Pancreas (tissue), 10 donors: Measurements from ENCODE around the gene TCP10L. TPM values are rescaled to one million over a fixed set of nuclear protein-coding genes. Genes with fewer than 3 reads are reported as not detected.

Experiments used
- ATAC-seq, 4 donors: fragments of 200-7000 bp; cut with Tn5 transposase; one replicate each; pipeline versions ENCODE4 v1.8.0 to v1.9.1; 2020; ENCODE audit warnings: mild to moderate bottlenecking in 4 of 4, moderate library complexity in 4 of 4
- DNase-seq, 6 donors: peaks; one replicate each; pipeline ENCODE4 v3.0.0-alpha.2; 2020
- FAIRE-seq: peaks from 2 replicates; lab custom pipeline; 2012; peaks lifted over from hg19 to GRCh38; lab: Jason Lieb, UNC
- H3K27ac ChIP-seq, 4 donors: fragments of 200-600 bp; sonication (generic); 1 replicate in 3 of 4; 2 replicates in 1 of 4; pipeline versions ENCODE4 v1.5.0 to v1.8.0; 2020
- H3K27me3 ChIP-seq, 4 donors: fragments of 200-600 bp; one replicate each; pipeline ENCODE4 v1.8.0; 2021
- H3K36me3 ChIP-seq, 3 donors: fragments of 200-600 bp; sonication (generic) in 1 of 3; one replicate each; pipeline versions ENCODE4 v1.5.0 to v1.8.0; 2020 to 2021
- H3K4me1 ChIP-seq, 3 donors: fragments of 200-600 bp; one replicate each; pipeline ENCODE4 v1.8.0; 2021
- H3K4me3 ChIP-seq, 4 donors: fragments of 200-600 bp; sonication (generic) in 2 of 4; one replicate each; pipeline versions ENCODE4 v1.5.0 to v1.8.0; 2020 to 2021
- H3K9me3 ChIP-seq, 4 donors: fragments of 200-600 bp; one replicate each; pipeline ENCODE4 v1.8.0; 2021
- CTCF ChIP-seq, 4 donors: fragments of 200-600 bp; sonication (generic) in 3 of 4; IDR thresholded peaks; one replicate each; pipeline versions ENCODE4 v1.5.0 to v1.8.0; 2021; ENCODE audit warnings: antibody characterized with exemption in 4 of 4
- WGBS, 2 donors: extraction: QIAGEN DNeasy Blood & Tissue Kit; methylation state at CpG; one replicate each; pipeline ENCODE4 v1.1.7; 2013; 5-methylcytosine and 5-hydroxymethylcytosine counted together
- intact Hi-C, 3 donors: fragments of 100-400 bp; cut with DNase I; formaldehyde crosslinking; loops; one replicate each; pipeline versions ENCODE4 v1.11.1 to v1.14.2; 2022
- polyA plus RNA-seq, 2 donors: library from polyadenylated mRNA; stranded (reverse); fragments of 200-250 nt; gene quantifications; one replicate each; pipeline ENCODE4 v1.2.3, GENCODE V29; 2013
- total RNA-seq, 6 donors: library from RNA; stranded (reverse); fragmentation: NEBNext Ultra II Directional in 4 of 6; extraction: Animal tissue kit (Norgen Biotek cat#: 25700) in 4 of 6; gene quantifications; one replicate each; pipeline versions ENCODE4 v1.2.1 to v1.2.4, GENCODE V29; 2021 to 2023
- donor health status: healthy with polysubstance abuse.
- donor health status: DM: no; HTN: no; CAD: no; lungs with moderate emphysema.
- donor health status: DM: no; HTN: no; CAD: no.
- donor health status: control.
- donor health status: control.
- donor health status: Bipolar disorder and iron deficiency.
- donor health status: DM: yes; HTN: yes; CAD: no.
- donor health status: DM: no; HTN: no; CAD: no.
- donor health status: DM: no; HTN: no; CAD: no.
- donor health status: DM: yes; HTN: yes; CAD: no.

TCP10L gene
- total and polyA plus RNA-seq, 8 donors = 0.26 to 1.9 (median 0.46) TPM; not detected in 3

DNA sequence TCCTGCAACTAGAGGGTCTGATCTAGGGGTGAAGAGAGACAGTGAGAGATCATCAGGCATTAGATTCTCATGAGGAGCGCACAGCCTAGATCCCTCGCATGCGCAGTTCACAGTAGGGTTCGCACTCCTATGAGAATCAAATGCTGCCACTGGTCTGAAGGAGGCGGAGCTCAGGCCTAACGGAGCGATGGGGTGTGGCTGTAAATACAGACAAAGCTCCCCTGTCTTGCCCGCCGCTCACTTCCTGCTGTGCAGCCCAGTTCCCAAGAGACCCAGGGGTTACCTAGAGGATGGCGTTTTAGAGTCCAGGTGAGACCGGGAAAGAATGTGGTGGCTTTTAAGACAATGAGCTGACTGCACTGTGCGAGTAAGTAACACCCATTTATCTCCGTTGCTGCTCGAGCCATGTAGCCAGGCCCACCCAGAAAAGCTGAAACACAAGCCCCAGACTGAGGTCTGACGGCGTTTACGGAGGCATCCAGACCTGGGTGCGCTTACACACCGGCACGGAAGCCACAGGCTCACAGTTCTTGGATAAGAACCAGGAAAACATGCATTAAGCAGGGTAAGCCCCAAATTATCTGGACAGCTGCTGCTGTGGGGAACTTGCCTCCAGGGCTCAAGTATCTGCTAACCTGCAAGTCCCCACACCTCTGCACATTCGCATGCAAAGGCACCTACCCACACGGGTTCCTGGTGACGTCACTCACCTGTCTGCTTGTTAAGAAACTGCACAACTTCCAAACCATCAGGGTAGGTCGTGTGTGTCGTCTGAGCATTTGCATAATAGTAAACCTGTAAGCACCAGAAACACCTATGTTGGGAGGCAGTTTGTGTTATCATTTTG is 12.5 kb downstream of the TCP10L start:
- no peak for FAIRE-seq
- peak in 4 of 6 donors; percentile 52 to 66 (median 58) for DNase-seq
- H3K27ac ChIP-seq = peak overlapping the region; percentile 37 to 58 (median 46)
- intact Hi-C loops = loop anchor here in 1 of 3 donors (5.0 kb wide), 1 partner anchor 160 kb away; the partner anchor contains the start of gene EVA1C
- H3K4me3 ChIP-seq = peak overlapping the region in 2 of 4 donors; percentile 8 to 23
- H3K9me3 ChIP-seq = no peaks in the 10 kb centered on the region
- TF ChIP-seq CTCF (IDR thresholded peaks at IDR 0.05) = no peak
- no peaks in the 10 kb centered on the region for H3K27me3 ChIP-seq
- H3K36me3 ChIP-seq = no peaks in the 10 kb centered on the region
- peak; percentile 34 to 58 (median 48) for ATAC-seq
- peaks cover 0 to 12% (median 5%) of the 10 kb centered on the region in 3 donors for H3K4me1 ChIP-seq
- WGBS, 2 donors = 29 to 30% methylated on average over 25 of the region's 25 CpGs

DNA sequence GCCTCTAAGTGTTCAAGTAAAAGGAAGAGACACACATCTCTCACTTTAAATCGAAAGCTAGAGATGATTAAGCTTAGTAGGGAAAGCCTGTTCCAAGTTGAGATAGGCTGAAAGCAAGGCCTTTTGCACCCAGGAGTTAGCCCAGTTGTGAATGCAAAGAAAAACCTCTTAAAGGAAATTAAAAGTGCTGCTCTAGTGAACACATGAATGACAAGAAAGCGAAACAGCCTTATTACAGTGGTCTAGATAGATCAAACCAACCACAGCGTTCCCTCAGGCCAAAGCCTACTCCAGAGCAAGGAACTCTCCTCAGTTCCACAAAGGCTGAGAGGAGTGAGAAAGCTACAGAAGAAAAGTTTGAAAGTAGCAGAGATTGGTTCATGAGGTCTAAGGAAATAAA is 14.9 kb downstream of the TCP10L start:
- no peak for DNase-seq
- intact Hi-C loops = loop anchor here in 1 of 3 donors (5.0 kb wide), 1 partner anchor 158 kb away; the partner anchor contains the start of gene EVA1C
- Histone ChIP-seq H3K27me3 (no peaks in the 10 kb centered on the region), H3K9me3 (no peaks in the 10 kb centered on the region), H3K4me1 (peaks cover 0 to 12% (median 5%) of the 10 kb centered on the region in 3 donors), H3K36me3 (no peaks in the 10 kb centered on the region), H3K27ac (no peak overlapping the region), H3K4me3 (no peak overlapping the region)
- no peak for ATAC-seq
- 87 to 92% methylated on average over 3 of the region's 3 CpGs for WGBS, 2 donors
- FAIRE-seq = no peak
- no peak for TF ChIP-seq CTCF (IDR thresholded peaks at IDR 0.05)

DNA sequence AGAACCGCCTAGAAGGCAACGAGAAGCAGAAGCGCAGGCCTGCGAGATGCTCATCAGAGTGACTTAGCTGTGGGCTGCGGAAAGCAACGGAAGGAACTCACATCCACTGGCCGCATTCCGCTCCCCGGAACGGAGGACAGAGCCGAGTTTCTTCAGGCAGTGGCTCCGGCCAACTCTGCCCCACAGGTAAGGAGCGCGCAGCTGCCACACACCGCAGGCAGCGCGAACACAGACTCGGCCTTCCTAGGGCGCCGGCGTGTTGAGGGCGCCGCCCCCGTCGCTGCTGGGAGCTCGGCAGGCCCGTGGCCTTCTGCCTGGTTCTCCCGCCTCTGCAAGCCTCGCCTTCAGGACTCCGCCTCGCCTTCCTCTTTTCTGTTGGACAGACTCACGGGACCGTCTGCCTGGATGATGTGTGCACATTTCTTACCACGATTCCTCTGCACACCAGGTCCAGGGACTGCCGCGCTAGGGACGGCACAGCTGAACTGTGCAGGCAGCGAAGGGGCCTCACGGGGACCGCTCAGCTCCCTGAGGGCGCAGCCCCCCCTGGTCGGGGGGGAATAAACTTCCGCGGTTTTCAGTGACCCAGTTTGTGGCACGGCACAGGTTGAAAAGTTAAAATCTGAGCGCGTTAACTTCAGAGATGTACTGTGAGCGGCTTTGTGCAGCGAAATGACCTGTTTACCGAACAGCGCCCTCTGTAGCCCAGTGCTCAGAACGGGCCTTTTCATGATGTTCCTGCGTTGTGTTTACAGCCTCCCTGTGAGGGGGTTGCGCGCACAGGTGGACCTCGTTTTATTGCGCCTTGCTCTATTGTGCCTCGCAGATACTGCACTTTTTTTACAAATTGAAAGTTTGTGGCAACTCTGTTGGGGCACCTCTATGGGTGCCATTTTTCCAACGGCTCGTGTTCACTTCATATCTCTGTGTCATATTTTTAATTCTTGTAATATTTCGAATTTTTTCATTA is 15.8 kb downstream of the TCP10L start:
- Histone ChIP-seq H3K27ac (peak overlapping the region; percentile 41 to 87 (median 64)), H3K9me3 (no peaks in the 10 kb centered on the region), H3K4me3 (peak overlapping the region; percentile 29 to 71 (median 39)), H3K27me3 (no peaks in the 10 kb centered on the region), H3K4me1 (peaks cover 0 to 12% (median 5%) of the 10 kb centered on the region in 3 donors), H3K36me3 (no peaks in the 10 kb centered on the region)
- FAIRE-seq (no peak), DNase-seq (peak; percentile 64 to 88 (median 74)), ATAC-seq (peak; percentile 90 to 95 (median 93))
- 2 to 3% methylated on average over 61 of the region's 61 CpGs for WGBS, 2 donors
- intact Hi-C loops = loop anchor here in 1 of 3 donors (5.0 kb wide), 1 partner anchor 157 kb away; the partner anchor contains the start of gene EVA1C
- peak; percentile 49 to 74 (median 68) for TF ChIP-seq CTCF (IDR thresholded peaks at IDR 0.05)

DNA sequence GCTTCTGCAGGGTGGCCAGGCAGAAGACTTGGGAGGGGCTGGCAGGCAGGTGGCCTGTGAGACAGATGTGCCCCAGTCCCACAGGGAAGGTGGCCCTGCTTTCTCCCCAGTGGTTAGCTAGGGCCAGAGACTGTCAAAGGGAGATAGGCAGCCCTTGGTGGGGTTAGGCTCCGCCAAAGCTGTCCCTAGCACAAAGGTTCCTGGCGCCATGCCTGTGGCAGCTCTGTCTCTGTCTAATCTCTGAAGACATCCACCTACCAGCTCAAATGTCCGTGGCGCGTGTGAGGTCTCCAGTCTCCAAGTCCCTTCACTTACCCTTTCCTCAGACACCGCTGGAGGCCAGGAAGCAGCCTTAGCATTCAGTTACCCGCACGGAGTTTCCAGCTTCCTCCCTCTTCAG is 17.7 kb downstream of the TCP10L start:
- Histone ChIP-seq H3K4me1 (peaks cover 0 to 12% (median 5%) of the 10 kb centered on the region in 3 donors), H3K9me3 (no peaks in the 10 kb centered on the region), H3K4me3 (no peak overlapping the region), H3K27ac (no peak overlapping the region), H3K27me3 (no peaks in the 10 kb centered on the region), H3K36me3 (no peaks in the 10 kb centered on the region)
- TF ChIP-seq CTCF (IDR thresholded peaks at IDR 0.05) = no peak
- no peak for ATAC-seq
- intact Hi-C loops = no loop called here
- 88 to 99% methylated on average over 8 of the region's 8 CpGs for WGBS, 2 donors
- peak in 1 of 6 donors; percentile 66 for DNase-seq
- no peak for FAIRE-seq
